CD1c-positive myeloid dendritic cell (primary cell): ENCODE measurements around the gene B3GALT6.

ENCODE experiments used
- DNase-seq: peaks from one replicate; pipeline ENCODE4 v3.0.0-alpha.2; 2016; ENCODE audit errors: extremely low spot score

B3GALT6 gene

GRCh38 chr1:1231400-1232207 lies 433 bp upstream of the B3GALT6 start, which contains the start of gene SDF4:
Gene SDF4, minus strand, starts transcription at chr1:1232001. Its CDS starts 3,229 bp downstream, at chr1:1228772.
- peak; percentile 99 for DNase-seq

- no peak for DNase-seq
Observed at GRCh38 chr1:1232796-1233566, 944 bp downstream of the B3GALT6 start.

GRCh38 chr1:1233567-1233892 lies 1.5 kb downstream of the B3GALT6 start:
- DNase-seq: no peak

GRCh38 chr1:1234180-1234808 lies 2.3 kb downstream of the B3GALT6 start:
- no peak for DNase-seq

GRCh38 chr1:1235016-1235744 lies 3.1 kb downstream of the B3GALT6 start:
- DNase-seq: no peak

- no peak for DNase-seq
Observed at GRCh38 chr1:1236176-1236763, 4.2 kb downstream of the B3GALT6 start.

- DNase-seq: no peak
Observed at GRCh38 chr1:1236945-1237873, 5.2 kb downstream of the B3GALT6 start.

GRCh38 chr1:1237874-1238701 lies 6.1 kb downstream of the B3GALT6 start:
- DNase-seq: no peak

- DNase-seq: no peak
Observed at GRCh38 chr1:1238702-1239178, 6.7 kb downstream of the B3GALT6 start.

GRCh38 chr1:1239227-1239613 lies 7.2 kb downstream of the B3GALT6 start:
- no peak for DNase-seq

- no peak for DNase-seq
Observed at GRCh38 chr1:1239614-1240347, 7.7 kb downstream of the B3GALT6 start.

- no peak for DNase-seq
Observed at GRCh38 chr1:1240348-1240732, 8.3 kb downstream of the B3GALT6 start.

- no peak for DNase-seq
Observed at GRCh38 chr1:1240822-1241587, 9.0 kb downstream of the B3GALT6 start.

GRCh38 chr1:1241588-1242219 lies 9.7 kb downstream of the B3GALT6 start:
- DNase-seq: no peak

GRCh38 chr1:1242461-1243265 lies 10.6 kb downstream of the B3GALT6 start:
- DNase-seq: no peak

GRCh38 chr1:1243266-1243660 lies 11.2 kb downstream of the B3GALT6 start:
- DNase-seq: no peak

- DNase-seq: no peak
Observed at GRCh38 chr1:1243807-1244191, 11.8 kb downstream of the B3GALT6 start.
